H9 (cell line): Measurements from ENCODE around the gene ACTL8. TPM values are rescaled to one million over a fixed set of nuclear protein-coding genes. Genes with fewer than 3 reads are reported as not detected.

Experiments
- DNase-seq: peaks from one replicate; pipeline ENCODE4 v3.0.0-alpha.2; 2017
- H2AFZ ChIP-seq: one replicate; pipeline ENCODE4 v1.6.1; 2013; ENCODE audit warnings: mild to moderate bottlenecking, low read length, control low read depth, moderate library complexity
- H2AK5ac ChIP-seq: 2 replicates; pipeline ENCODE4 v1.6.1; 2013; ENCODE audit warnings: low read length, control low read depth, mixed read lengths; ENCODE audit not compliant: insufficient read length
- H2BK120ac ChIP-seq: one replicate; pipeline ENCODE4 v1.6.1; 2013; ENCODE audit warnings: low read depth, mild to moderate bottlenecking, low read length, control low read depth, inconsistent platforms; ENCODE audit not compliant: poor library complexity, severe bottlenecking
- H2BK12ac ChIP-seq: 2 replicates; pipeline ENCODE4 v1.6.1; 2013; ENCODE audit warnings: low read length, control low read depth, mixed read lengths, low read depth; ENCODE audit not compliant: insufficient read length
- H2BK15ac ChIP-seq: 2 replicates; pipeline ENCODE4 v1.6.1; 2013; ENCODE audit warnings: low read depth, low read length, control low read depth
- H2BK20ac ChIP-seq: one replicate; pipeline ENCODE4 v1.6.1; 2013; ENCODE audit warnings: low read depth, mild to moderate bottlenecking, low read length, control low read depth, inconsistent platforms; ENCODE audit not compliant: poor library complexity, severe bottlenecking
- H2BK5ac ChIP-seq: 2 replicates; pipeline ENCODE4 v1.6.1; 2013; ENCODE audit warnings: low read length, control low read depth, mixed read lengths; ENCODE audit not compliant: insufficient read length
- H3K14ac ChIP-seq: 2 replicates; pipeline ENCODE4 v1.6.1; 2013; ENCODE audit warnings: low read length, control low read depth; ENCODE audit not compliant: insufficient read depth
- H3K18ac ChIP-seq: 2 replicates; pipeline ENCODE4 v1.6.1; 2013; ENCODE audit warnings: low read depth, mild to moderate bottlenecking, mixed read lengths, low read length, control low read depth; ENCODE audit not compliant: insufficient read length
- H3K23ac ChIP-seq: 2 replicates; pipeline ENCODE4 v1.6.1; 2013; ENCODE audit warnings: low read length, control low read depth, mixed read lengths, low read depth; ENCODE audit not compliant: insufficient read length
- H3K23me2 ChIP-seq: 2 replicates; pipeline ENCODE4 v1.6.1; 2013; ENCODE audit warnings: low read depth, mild to moderate bottlenecking, mixed read lengths, low read length, control low read depth; ENCODE audit not compliant: insufficient read length, poor library complexity, severe bottlenecking
- H3K27ac ChIP-seq: 2 replicates; pipeline ENCODE4 v1.5.1; 2013; ENCODE audit warnings: low read length, control low read depth, mixed read lengths, low read depth; ENCODE audit not compliant: insufficient read length
- H3K27me3 ChIP-seq: 2 replicates; pipeline ENCODE4 v1.6.1; 2013; ENCODE audit warnings: low read length, control low read depth, inconsistent platforms; ENCODE audit not compliant: insufficient read depth
- H3K4ac ChIP-seq: 2 replicates; pipeline ENCODE4 v1.6.1; 2013; ENCODE audit warnings: low read depth, mild to moderate bottlenecking, control low read depth, inconsistent platforms, low read length, moderate library complexity
- H3K4me1 ChIP-seq: 2 replicates; pipeline ENCODE4 v1.6.1; 2013; ENCODE audit warnings: low read length, control low read depth, inconsistent platforms; ENCODE audit not compliant: insufficient read depth
- H3K4me2 ChIP-seq: 2 replicates; pipeline ENCODE4 v1.6.1; 2013; ENCODE audit warnings: low read length, control low read depth, mixed read lengths; ENCODE audit not compliant: insufficient read length, insufficient read depth
- H3K56ac ChIP-seq: 2 replicates; pipeline ENCODE4 v1.6.1; 2013; ENCODE audit warnings: low read depth, mild to moderate bottlenecking, mixed read lengths, low read length, control low read depth; ENCODE audit not compliant: insufficient read length
- H3K79me1 ChIP-seq: 2 replicates; pipeline ENCODE4 v1.6.1; 2013; ENCODE audit warnings: low read depth, mild to moderate bottlenecking, moderate library complexity, low read length, control low read depth, inconsistent platforms; ENCODE audit not compliant: insufficient read depth, poor library complexity, severe bottlenecking
- H3K79me2 ChIP-seq: 2 replicates; pipeline ENCODE4 v1.6.1; 2013; ENCODE audit warnings: low read length, control low read depth, inconsistent platforms; ENCODE audit not compliant: insufficient read depth
- H3K9ac ChIP-seq: 2 replicates; pipeline ENCODE4 v1.6.1; 2013; ENCODE audit warnings: low read length, control low read depth, mixed read lengths; ENCODE audit not compliant: insufficient read length; ENCODE audit errors: extremely low read depth
- H3K9me3 ChIP-seq: one replicate; pipeline ENCODE4 v1.6.1; 2013; ENCODE audit warnings: low read depth, low read length, inconsistent platforms; ENCODE audit not compliant: control insufficient read depth
- H3T11ph ChIP-seq: one replicate; pipeline ENCODE4 v1.6.1; 2013; ENCODE audit warnings: mild to moderate bottlenecking, low read length, control low read depth, inconsistent platforms
- H4K20me1 ChIP-seq: one replicate; pipeline ENCODE4 v1.6.1; 2013; ENCODE audit not compliant: control insufficient read depth, insufficient read length, insufficient read depth
- H4K5ac ChIP-seq: 2 replicates; pipeline ENCODE4 v1.6.1; 2013; ENCODE audit warnings: low read depth, mild to moderate bottlenecking, mixed read lengths, low read length, control low read depth; ENCODE audit not compliant: insufficient read length
- H4K8ac ChIP-seq: replicated peaks from 2 replicates; pipeline ENCODE4 v1.6.1; 2013; ENCODE audit warnings: low read length, control low read depth, mixed read lengths, low read depth; ENCODE audit not compliant: insufficient read length
- H4K91ac ChIP-seq: 2 replicates; pipeline ENCODE4 v1.6.1; 2013; ENCODE audit warnings: low read depth, mild to moderate bottlenecking, moderate library complexity, mixed read lengths, low read length, control low read depth; ENCODE audit not compliant: insufficient read length
- H3K27ac Mint-ChIP-seq, 3 experiments: 2 replicates in 2 of 3; 3 replicates in 1 of 3; pipeline ENCODE4 v1.8.0; 2020 to 2021; ENCODE audit warnings: mixed read lengths in 3 of 3, mild to moderate bottlenecking in 1 of 3, moderate library complexity in 1 of 3
- H3K27me3 Mint-ChIP-seq: 2 replicates; pipeline ENCODE4 v1.8.0; 2021; ENCODE audit warnings: low read depth, mild to moderate bottlenecking, moderate library complexity, mixed read lengths
- H3K36me3 Mint-ChIP-seq, 3 experiments: 2 replicates in 2 of 3; 3 replicates in 1 of 3; pipeline ENCODE4 v1.8.0; 2020 to 2021; ENCODE audit warnings: low read depth in 3 of 3, mixed read lengths in 3 of 3; ENCODE audit not compliant: insufficient read depth in 1 of 3
- H3K4me1 Mint-ChIP-seq, 2 experiments: 2 replicates each; pipeline ENCODE4 v1.8.0; 2020; ENCODE audit warnings: mixed read lengths in 2 of 2
- H3K4me3 Mint-ChIP-seq, 2 experiments: 2 replicates in 1 of 2; 3 replicates in 1 of 2; pipeline ENCODE4 v1.8.0; 2020 to 2021; ENCODE audit warnings: mild to moderate bottlenecking in 2 of 2, mixed read lengths in 2 of 2, moderate library complexity in 1 of 2
- H3K9me3 Mint-ChIP-seq, 2 experiments: 2 replicates in 1 of 2; 3 replicates in 1 of 2; pipeline ENCODE4 v1.8.0; 2020; ENCODE audit warnings: mild to moderate bottlenecking in 2 of 2, mixed read lengths in 2 of 2, moderate library complexity in 1 of 2
- WGBS: extraction: QIAGEN DNeasy Blood & Tissue Kit; methylation state at CpG from one replicate; pipeline ENCODE4 v1.1.7; 2013; ENCODE audit warnings: missing lambda C conversion rate, low lambda C conversion rate, mixed read lengths; ENCODE audit not compliant: insufficient read length; ENCODE audit errors: extremely low coverage; 5-methylcytosine and 5-hydroxymethylcytosine counted together
- total RNA-seq: library from RNA; stranded (reverse); gene quantifications from 2 replicates; pipeline ENCODE4 v1.2.1, GENCODE V29; 2021
- TF ChIP-seq, protein P1 (sequence below): fragments of 200-600 bp; sonication (generic); conservative IDR thresholded peaks from 3 replicates; pipeline ENCODE4 v1.8.0; 2021; ENCODE audit warnings: antibody characterized with exemption, mild to moderate bottlenecking

ACTL8 gene
- total RNA-seq, 1 experiment from 2014 or later, result not detected

DNA sequence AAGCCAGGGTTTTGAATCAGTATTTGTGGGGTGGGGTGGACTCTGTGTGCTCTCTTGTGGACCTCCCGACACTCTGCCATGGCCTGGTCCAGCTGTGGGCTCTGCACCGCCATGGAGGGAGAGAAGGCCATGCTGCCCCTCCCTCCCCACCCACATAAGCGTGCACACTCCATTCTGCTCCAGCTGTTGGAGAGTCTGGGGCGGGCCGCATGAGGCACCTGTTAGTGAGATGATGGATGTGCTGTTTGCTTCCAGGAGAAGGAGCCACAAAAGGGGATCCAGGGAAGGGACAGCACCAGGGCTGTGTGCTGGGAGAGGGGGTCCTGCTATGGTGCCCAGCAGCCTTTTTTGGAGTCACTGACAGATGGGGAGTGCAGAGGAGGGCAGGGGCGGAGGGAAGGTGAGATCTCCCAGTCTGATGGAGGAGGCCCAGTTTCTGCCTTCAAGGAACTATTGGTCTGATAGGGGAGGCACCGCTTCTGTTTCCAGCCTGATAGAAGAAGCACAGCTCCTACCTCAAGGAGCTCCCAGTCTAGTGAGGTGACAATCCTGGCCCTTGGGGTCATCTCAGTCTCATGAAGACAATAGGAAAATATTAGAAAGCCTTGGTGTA is 101.5 kb downstream of the ACTL8 start:
- Histone ChIP-seq H3K56ac (no peak overlapping the region), H3K9me3 (no peaks in the 10 kb centered on the region), H3K27ac (no peak overlapping the region), H3K18ac (no peak overlapping the region), H3K4me2 (no peak overlapping the region), H4K8ac (no peak overlapping the region), H4K5ac (no peak overlapping the region), H4K91ac (no peak overlapping the region), H3K4me1 (no peaks in the 10 kb centered on the region; the same call in 1 of the 2 replicates), H3K23ac (no peak overlapping the region), H3K4ac (no peak overlapping the region), H3K79me1 (no peaks in the 10 kb centered on the region), H2BK12ac (no peak overlapping the region), H2BK15ac (no peak overlapping the region), H2AFZ (no peak overlapping the region), H4K20me1 (no peaks in the 10 kb centered on the region), H3T11ph (no peak overlapping the region), H3K79me2 (no peaks in the 10 kb centered on the region), H3K9ac (no peak overlapping the region), H3K23me2 (no peaks in the 10 kb centered on the region), H2AK5ac (no peak overlapping the region), H3K27me3 (no peaks in the 10 kb centered on the region), H3K14ac (no peak overlapping the region), H2BK20ac (no peak overlapping the region), H2BK120ac (no peak overlapping the region), H2BK5ac (no peak overlapping the region)
- no CpG with 5 or more reads among the region's 7 CpGs for WGBS
- no peak overlapping the region for H3K4me3 Mint-ChIP-seq
- no peak for DNase-seq
- H3K4me1 Mint-ChIP-seq, result peaks cover 2 to 8% of the 10 kb centered on the region in 2 experiments
- peaks cover 15% of the 10 kb centered on the region for H3K27me3 Mint-ChIP-seq
- H3K9me3 Mint-ChIP-seq, result no peaks in the 10 kb centered on the region; a peak in 3 of 5 replicates
- H3K36me3 Mint-ChIP-seq, result no peaks in the 10 kb centered on the region; a peak in 1 of 7 replicates
- TF ChIP-seq, protein P1, sequence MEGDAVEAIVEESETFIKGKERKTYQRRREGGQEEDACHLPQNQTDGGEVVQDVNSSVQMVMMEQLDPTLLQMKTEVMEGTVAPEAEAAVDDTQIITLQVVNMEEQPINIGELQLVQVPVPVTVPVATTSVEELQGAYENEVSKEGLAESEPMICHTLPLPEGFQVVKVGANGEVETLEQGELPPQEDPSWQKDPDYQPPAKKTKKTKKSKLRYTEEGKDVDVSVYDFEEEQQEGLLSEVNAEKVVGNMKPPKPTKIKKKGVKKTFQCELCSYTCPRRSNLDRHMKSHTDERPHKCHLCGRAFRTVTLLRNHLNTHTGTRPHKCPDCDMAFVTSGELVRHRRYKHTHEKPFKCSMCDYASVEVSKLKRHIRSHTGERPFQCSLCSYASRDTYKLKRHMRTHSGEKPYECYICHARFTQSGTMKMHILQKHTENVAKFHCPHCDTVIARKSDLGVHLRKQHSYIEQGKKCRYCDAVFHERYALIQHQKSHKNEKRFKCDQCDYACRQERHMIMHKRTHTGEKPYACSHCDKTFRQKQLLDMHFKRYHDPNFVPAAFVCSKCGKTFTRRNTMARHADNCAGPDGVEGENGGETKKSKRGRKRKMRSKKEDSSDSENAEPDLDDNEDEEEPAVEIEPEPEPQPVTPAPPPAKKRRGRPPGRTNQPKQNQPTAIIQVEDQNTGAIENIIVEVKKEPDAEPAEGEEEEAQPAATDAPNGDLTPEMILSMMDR, result no peak
- H3K27ac Mint-ChIP-seq, result no peak overlapping the region
